COLO668 (cell line): ENCODE results near the gene PEDS1.
"Not testable (repeated sequence)": the region's sequence is repeated elsewhere in the genome, so short reads cannot be mapped to it uniquely, and the experiment has no call there.

Experiments used
- DNase-seq: peaks from one replicate; lab custom pipeline; 2025; ENCODE audit not compliant: unreplicated experiment; lab: John Stamatoyannopoulos, UW

PEDS1 gene

DNA sequence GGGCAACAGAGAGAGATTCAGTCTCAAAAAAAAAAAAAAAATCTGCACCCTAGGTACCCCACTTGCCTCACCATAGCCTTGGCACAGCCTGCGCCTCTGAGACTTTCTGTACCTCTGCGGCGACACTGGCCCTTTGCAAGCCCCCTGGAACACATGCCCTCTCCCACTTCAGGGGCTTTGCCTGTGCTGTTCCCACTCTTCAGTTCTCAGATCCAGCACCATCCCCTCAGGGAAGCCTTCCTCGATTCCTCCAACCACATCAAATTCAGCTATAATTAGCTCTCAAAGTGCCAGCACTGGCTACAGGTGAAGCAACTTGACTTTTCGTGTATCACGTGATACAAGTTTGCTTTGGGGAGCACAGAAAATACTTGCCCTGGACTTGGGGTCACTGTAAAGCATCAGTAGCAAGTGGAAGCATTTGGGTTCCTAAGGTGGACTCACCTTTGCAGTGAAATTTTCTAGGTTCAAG lies 38.4 kb downstream of the PEDS1 start:
- DNase-seq: no peak

DNA sequence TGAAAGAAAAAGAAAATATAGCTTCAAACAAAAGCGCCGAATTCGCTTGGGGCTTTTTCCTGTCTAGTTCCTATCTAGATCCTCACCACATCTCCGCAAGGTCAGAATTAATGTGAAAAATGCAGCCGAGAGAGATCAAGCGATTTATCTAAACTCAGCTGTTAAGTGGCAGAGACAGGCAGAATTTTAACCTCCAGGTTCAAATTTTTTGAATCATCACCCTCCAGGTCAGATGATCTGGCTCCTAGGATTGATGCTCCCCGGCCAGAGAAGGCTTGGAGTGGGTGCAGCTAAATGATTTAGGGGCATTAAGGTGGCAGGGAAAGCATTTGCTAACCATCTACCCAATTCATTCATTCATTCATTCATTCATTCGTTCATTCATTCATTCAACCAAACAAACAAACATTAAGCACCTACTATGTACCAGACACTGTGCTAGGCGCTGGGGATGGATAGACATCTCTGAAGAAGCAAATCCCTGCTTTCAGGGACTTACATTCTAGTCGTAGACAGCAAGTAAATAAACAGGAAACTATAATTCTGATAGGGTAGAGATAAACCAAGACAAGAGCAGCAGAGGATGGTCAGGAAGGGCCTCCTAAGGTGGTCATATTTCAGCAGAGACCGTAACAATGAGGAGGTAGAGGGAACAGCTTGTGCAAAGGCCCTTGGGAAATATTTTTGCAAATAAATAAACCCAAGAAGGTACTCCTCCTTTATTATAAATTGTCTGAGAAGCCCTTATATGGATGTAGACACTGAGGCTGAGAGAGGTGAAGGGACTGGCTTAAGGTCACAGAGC lies 39.9 kb downstream of the PEDS1 start:
- DNase-seq: no peak

DNA sequence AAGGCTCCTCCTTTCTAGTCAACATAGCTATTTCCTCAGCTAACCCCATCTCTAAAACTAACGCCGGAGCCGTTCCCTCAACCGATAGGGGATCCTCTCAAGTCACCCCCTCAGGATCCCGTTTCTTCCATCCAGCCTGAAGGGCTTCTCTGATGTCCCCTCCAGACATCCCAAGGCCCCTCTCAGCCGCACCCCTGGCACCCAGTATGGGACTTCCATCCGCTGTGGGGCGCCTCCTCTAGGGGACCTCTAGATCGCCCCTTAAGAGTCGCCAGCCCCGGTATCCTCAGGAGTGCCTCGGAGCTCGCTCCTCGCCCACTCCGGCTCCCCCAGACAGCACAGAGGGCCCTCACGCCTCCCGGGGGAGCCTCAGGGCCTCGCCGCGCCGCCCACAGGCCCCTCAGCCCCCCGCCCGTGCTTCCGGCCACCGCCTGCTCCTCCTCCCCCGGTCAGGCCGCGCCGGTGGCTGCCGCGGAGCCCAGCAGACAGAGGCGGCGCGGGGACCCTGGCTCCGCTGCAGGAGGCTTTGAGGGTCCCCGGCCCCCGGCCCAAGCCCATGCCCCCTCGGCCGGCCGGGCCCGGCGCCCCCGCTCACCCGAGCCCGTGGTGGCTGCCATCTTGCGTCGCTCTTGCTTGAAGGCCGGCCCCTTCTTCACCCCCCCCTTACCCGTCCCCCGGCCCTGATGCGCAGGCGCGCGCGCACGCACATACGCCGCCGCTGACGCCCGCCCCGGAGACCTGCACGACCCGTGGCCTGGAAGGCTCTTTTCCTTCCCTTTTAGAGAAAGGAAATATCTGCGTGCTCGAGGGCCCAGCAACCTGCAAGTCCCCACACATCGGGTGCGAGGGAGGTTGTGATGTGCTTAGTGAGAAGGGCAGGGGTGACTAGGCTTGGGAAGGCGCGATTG lies 40.8 kb downstream of the PEDS1 start, which contains the start of gene UBE2V1:
TSS of gene UBE2V1 (minus strand) at position 639 of the 908 bp plus-strand sequence. CDS start at position 617, 22 bp downstream.
- peak; percentile 94 for DNase-seq

DNA sequence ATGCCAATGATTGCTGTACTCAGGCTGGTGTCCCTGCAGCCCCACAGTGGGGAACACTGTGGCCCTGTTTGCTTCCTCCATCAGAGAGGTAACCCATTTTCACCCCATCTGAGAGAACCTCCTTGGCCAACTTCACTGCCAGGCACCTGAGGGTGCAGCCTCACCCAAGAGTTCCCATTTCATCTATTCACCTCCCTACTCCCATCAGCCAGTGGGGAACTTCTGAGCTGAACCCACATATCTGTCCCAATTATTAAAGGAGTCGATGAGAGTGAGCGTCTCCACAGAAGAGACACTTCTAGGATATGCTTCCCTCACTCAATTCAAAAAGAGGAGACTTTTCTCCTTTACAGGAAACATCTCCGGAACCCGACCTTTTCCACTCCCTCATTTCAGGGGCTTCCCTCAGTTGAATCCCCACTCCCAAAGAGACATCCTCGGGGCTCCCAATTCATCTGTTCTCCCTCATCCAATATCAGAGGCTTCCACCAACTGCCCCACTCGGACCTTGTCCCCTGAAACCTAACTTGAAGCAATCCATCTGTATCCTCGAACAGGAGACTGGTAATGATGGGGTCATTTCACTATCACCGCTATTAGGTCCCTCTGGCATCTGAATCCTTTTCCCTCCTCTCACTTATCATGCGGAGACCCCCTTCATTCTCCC lies 41.6 kb downstream of the PEDS1 start:
- no peak for DNase-seq

DNA sequence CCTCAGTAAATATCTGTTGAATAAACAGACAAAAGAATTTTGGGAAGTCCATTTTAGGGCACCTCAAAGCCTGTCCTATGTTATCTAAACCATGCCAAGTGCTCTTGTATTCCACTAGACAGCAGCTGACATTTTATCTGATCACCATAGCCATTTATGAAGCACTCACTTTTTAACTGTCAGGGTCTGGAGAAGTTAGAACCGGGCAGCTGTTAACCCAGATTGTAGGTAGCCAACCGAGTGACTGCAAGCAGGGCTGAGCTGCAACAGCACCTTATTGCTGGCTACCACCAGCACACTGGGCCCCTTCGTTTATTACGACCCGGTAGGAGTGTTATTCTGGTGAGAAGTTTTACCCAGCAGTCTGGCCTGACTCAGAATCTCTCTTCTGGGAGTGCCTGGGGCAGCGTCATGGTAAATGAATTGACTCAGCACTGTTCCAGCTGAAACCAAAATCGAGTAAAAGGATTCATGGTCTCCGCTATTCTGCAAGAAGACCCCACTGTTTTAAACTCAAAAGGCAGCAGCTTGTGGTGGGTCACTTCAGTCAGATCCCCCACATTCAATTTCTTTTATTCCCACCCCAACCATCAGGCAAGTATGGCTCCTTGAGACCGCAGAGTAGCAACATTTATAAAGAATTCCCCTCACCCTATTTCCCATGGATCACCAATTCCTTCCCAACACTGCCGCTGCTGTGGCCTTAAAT lies 42.2 kb downstream of the PEDS1 start:
- no peak for DNase-seq

DNA sequence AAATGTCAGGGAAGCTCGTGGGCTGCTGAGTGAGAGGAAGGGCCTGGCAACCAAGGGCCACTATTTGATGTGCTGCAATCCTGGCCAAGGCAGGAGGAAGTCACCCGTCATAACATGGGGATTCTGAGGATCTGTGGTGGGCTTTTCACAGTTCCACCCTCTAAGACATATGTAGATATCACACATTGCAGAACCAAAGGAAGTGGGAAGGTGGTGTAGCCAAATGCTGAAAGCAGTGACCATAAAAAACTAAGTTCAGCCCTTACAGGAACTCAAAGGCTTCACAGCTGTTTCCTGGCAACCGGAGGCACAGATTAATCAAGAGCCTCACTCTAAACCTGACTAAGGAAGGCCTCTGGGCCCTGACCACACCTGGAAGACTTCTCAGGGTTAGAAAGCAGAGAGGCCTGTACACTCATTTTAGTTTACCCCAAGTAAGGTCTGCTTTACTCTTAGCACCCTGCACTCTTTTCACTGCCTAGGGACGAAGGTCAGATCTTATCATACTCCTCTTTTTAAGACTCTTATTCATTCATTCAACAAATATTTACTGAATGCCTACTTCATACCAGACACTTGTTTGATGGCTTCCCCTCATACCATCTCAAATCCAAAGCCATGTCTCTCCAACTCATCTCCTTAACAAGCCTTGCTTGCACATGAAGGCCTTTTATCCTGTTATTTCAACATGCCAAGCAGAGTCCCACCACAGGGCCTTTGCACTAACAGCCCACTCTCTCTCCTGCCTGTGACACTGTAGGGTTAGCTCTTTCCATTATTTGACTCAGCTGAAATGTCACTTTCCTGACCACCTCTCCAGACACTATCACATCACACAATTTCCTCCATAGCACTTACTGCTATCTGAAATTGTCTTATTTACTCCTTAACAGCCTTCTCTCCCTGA lies 43.1 kb downstream of the PEDS1 start:
- DNase-seq: no peak

DNA sequence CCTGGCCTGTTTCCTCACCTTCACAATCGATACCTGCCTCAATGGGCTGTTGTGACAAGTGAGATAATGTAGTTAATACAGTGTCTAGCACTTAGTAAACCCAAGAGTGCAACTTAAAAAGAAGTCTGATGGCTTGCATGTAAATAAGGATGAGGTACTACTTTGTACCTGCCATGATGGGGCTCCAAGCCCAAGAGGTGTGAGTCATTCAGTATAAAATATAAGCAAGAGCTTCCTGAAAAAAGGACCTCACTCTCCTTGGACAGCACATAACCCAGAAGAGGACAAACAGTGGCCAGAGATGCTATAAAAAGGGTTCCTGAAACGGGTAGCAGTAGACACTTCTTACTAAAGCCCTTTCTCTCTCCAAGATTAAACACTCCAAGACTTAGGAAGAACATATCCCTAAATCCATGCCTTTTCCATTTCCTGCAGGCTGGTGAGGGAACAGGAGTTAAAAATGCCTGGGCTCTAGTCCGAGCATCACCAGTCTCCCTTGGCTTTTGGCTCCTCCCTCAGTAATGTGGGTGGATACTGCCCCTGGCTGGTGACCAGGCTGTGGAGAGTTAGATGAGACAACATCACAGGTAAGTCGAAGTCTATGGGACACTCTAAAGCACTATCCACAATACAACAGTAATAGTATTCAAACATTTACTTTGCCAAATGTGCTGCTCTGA lies 44.8 kb downstream of the PEDS1 start:
- no peak for DNase-seq

DNA sequence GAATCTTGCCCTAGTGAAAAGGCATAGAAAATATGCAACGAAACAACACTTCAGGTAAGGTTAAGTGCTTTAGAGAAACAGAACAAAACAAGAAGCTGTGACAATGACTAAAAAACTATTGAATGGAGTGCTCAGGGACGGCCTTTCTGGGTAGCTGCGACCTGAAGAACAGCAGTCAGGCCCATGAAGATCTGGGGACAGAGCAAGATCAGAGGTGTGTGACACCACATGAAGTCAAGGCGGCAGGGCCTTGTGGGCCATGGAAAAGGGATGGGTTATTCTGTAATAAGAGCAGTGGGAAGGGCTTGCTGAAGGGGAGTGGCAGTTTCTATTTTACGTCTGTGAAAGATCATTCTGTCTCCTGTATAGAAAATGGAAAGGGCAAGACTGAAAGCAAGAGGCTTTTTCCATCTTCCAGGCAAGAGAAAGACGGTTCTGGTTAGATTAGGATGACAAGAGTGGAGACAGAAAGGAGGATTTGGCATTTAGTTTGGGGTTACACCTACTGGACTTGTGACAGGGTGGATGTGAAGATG lies 45.7 kb downstream of the PEDS1 start:
- DNase-seq: no peak

DNA sequence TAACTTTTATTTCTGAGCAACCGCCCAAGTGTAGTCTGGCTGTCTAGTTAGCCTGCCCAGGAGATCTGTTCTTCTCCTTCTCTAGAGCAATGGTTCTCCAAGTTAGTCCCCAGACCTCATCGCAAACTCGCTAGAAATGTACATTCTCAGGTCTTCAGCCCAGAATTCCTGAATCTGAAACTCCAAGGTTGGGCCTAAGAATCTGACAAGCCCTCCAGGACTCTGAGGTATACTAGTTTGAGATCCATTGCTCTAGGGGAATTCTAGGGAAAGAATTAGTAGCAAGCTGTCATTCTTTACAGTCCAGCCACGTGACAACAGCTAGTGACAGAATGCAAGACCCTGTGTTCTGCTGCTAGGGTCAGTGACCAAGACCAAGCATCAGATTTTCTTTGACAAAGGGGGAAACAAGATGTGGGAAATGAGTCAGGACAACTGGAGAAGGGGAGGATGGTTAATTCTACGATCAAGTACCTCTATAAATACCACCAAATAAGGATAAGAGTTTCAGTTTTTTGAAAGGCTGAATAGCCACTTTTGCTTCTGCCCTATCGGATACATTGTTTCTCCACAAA lies 46.4 kb downstream of the PEDS1 start:
- no peak for DNase-seq

DNA sequence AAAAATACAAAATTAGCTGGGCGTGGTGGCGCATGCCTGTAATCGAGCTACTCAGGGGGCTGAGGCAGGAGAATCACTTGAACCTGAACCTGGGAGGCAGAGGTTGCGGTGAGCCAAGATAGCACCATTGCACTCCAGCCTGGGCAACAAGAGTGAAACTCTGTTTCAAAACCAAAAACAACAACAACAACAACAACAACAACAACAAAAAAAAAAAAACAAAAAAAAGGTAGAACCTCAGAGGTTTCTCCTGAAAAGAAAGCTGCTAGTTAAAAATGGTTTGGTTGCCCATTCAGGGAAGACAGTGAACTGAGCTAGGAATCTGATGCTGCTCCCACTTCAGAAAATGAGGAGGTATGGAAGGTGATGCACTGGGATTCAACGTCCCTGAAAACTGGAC lies 46.9 kb downstream of the PEDS1 start:
- DNase-seq: not testable (repeated sequence)
